GM03348 (cell line): Measurements from ENCODE around the gene APBB1IP.
"Not testable (repeated sequence)": the region's sequence is repeated elsewhere in the genome, so short reads cannot be mapped to it uniquely, and the experiment has no call there.

Experiments used
- DNase-seq: peaks from one replicate; pipeline ENCODE4 v3.0.0; 2012; ENCODE audit warnings: low spot score

The APBB1IP gene

GRCh38 chr10:26556748-26557640 is 118.9 kb downstream of the APBB1IP start:
- peak; percentile 77 for DNase-seq

- DNase-seq = peak; percentile 70
These were observed 119.5 kb downstream of the APBB1IP start for GRCh38 chr10:26557641-26558014.

GRCh38 chr10:26566525-26567350 is 128.6 kb downstream of the APBB1IP start:
- peak; percentile 23 for DNase-seq

GRCh38 chr10:26567351-26567721 is 129.2 kb downstream of the APBB1IP start:
- DNase-seq = peak; percentile 16

GRCh38 chr10:26571655-26572054 is 133.5 kb downstream of the APBB1IP start:
- no peak for DNase-seq

GRCh38 chr10:26573674-26574073 is 135.5 kb downstream of the APBB1IP start:
- DNase-seq = no peak

- no peak for DNase-seq
These were observed 136.6 kb downstream of the APBB1IP start for GRCh38 chr10:26574783-26575182.

GRCh38 chr10:26578371-26578770 is 140.2 kb downstream of the APBB1IP start:
- not testable (repeated sequence) for DNase-seq

GRCh38 chr10:26579256-26580063 is 141.3 kb downstream of the APBB1IP start:
- DNase-seq = no peak

GRCh38 chr10:26586211-26586610 is 148.1 kb downstream of the APBB1IP start:
- no peak for DNase-seq

- no peak for DNase-seq
These were observed 150.5 kb downstream of the APBB1IP start for GRCh38 chr10:26588611-26589010.

GRCh38 chr10:26589813-26590212 is 151.7 kb downstream of the APBB1IP start:
- DNase-seq = not testable (repeated sequence)

GRCh38 chr10:26593896-26594295 is 155.8 kb downstream of the APBB1IP start:
- DNase-seq = no peak

- DNase-seq = not testable (repeated sequence)
These were observed 165.1 kb downstream of the APBB1IP start for GRCh38 chr10:26603283-26603682.

GRCh38 chr10:26604320-26605093 is 166.4 kb downstream of the APBB1IP start:
- DNase-seq = not testable (repeated sequence)

- DNase-seq = not testable (repeated sequence)
These were observed 168.3 kb downstream of the APBB1IP start for GRCh38 chr10:26606389-26606877.

- no peak for DNase-seq
These were observed 174.2 kb downstream of the APBB1IP start for GRCh38 chr10:26612151-26612915.
